PFSK-1 (cell line): ENCODE measurements around the gene TSEN2.

Experiments used
- FOXP2 ChIP-seq: optimal IDR thresholded peaks from 2 replicates; pipeline ENCODE3; 2011; ENCODE audit warnings: borderline replicate concordance, control low read depth, inconsistent platforms; ENCODE audit not compliant: insufficient read depth; ENCODE audit errors: extremely low read length, extremely low read depth
- POLR2AphosphoS5 ChIP-seq: IDR thresholded peaks from 2 replicates; pipeline ENCODE4 v1.6.1; 2012; ENCODE audit warnings: low read depth, mild to moderate bottlenecking, control low read depth, low read length, moderate library complexity
- REST ChIP-seq, 2 experiments: IDR thresholded peaks; 2 replicates each; pipeline versions ENCODE4 v1.6.1 to v1.8.0; 2011 to 2012; ENCODE audit warnings: low read depth in 2 of 2, low read length in 2 of 2, control low read depth in 1 of 2, inconsistent platforms in 1 of 2, mild to moderate bottlenecking in 1 of 2, moderate library complexity in 1 of 2; ENCODE audit not compliant: insufficient read depth in 1 of 2
- SIN3A ChIP-seq: IDR thresholded peaks from 2 replicates; pipeline ENCODE4 v1.6.1; 2012; ENCODE audit warnings: mild to moderate bottlenecking, low read length, moderate library complexity, borderline replicate concordance; ENCODE audit not compliant: insufficient read depth
- TAF1 ChIP-seq: IDR thresholded peaks from 2 replicates; pipeline ENCODE4 v1.6.1; 2012; ENCODE audit warnings: low read length, control low read depth, borderline replicate concordance; ENCODE audit not compliant: insufficient read depth

GRCh38 chr3:12527757-12528143, 43.5 kb downstream of the TSEN2 start:
- TF ChIP-seq POLR2AphosphoS5 = no peak
- TF ChIP-seq SIN3A = no peak
- TF ChIP-seq REST (IDR thresholded peaks at IDR 0.05; ENCODE audit: insufficient read depth in 1 of 2, low read depth in 2 of 2, low read length in 2 of 2) = no peak
- no peak for TF ChIP-seq TAF1
- TF ChIP-seq FOXP2 = no peak
